Endothelial cell of umbilical vein (primary cell): ENCODE measurements around the gene HTRA3.

ENCODE experiments used
- EZH2 ChIP-seq: IDR thresholded peaks from 2 replicates; pipeline ENCODE4 v1.6.1; 2012; ENCODE audit warnings: borderline replicate concordance, low read depth, mild to moderate bottlenecking, moderate library complexity, low read length, inconsistent platforms; ENCODE audit not compliant: severe bottlenecking
- FOS ChIP-seq: IDR thresholded peaks from 2 replicates; pipeline ENCODE4 v1.6.1; 2011; ENCODE audit warnings: mild to moderate bottlenecking, low read length, moderate library complexity, borderline replicate concordance; ENCODE audit not compliant: insufficient read depth
- GATA2 ChIP-seq: IDR thresholded peaks from 2 replicates; pipeline ENCODE4 v1.7.0; 2011; ENCODE audit warnings: low read depth, mild to moderate bottlenecking, moderate library complexity, mixed read lengths, low read length; ENCODE audit not compliant: insufficient read length, insufficient read depth
- JUN ChIP-seq: IDR thresholded peaks from 2 replicates; pipeline ENCODE4 v1.6.1; 2011; ENCODE audit warnings: borderline replicate concordance, low read depth; ENCODE audit not compliant: insufficient read length, insufficient read depth
- POLR2A ChIP-seq: IDR thresholded peaks from 2 replicates; pipeline ENCODE4 v1.6.1; 2012; ENCODE audit warnings: low read depth, mild to moderate bottlenecking, control low read depth, low read length
- POLR2AphosphoS5 ChIP-seq: IDR thresholded peaks from 2 replicates; pipeline ENCODE4 v1.6.1; 2012; ENCODE audit warnings: low read depth, mild to moderate bottlenecking, control low read depth, low read length, moderate library complexity; ENCODE audit not compliant: insufficient read depth
- TF ChIP-seq, protein P1 (sequence below), 2 donors: IDR thresholded peaks; 1 replicate in 1 of 2; 2 replicates in 1 of 2; pipeline ENCODE4 v1.5.1; 2011; ENCODE audit warnings: low read length in 2 of 2, mild to moderate bottlenecking in 2 of 2, moderate library complexity in 2 of 2, control low read depth in 1 of 2, inconsistent platforms in 1 of 2, low read depth in 1 of 2; ENCODE audit not compliant: insufficient read depth in 1 of 2; ENCODE audit errors: extremely low read depth in 1 of 2
- TF ChIP-seq, protein P2 (sequence below): IDR thresholded peaks from 2 replicates; pipeline ENCODE4 v1.6.1; 2011; ENCODE audit not compliant: insufficient read depth, insufficient read length

DNA sequence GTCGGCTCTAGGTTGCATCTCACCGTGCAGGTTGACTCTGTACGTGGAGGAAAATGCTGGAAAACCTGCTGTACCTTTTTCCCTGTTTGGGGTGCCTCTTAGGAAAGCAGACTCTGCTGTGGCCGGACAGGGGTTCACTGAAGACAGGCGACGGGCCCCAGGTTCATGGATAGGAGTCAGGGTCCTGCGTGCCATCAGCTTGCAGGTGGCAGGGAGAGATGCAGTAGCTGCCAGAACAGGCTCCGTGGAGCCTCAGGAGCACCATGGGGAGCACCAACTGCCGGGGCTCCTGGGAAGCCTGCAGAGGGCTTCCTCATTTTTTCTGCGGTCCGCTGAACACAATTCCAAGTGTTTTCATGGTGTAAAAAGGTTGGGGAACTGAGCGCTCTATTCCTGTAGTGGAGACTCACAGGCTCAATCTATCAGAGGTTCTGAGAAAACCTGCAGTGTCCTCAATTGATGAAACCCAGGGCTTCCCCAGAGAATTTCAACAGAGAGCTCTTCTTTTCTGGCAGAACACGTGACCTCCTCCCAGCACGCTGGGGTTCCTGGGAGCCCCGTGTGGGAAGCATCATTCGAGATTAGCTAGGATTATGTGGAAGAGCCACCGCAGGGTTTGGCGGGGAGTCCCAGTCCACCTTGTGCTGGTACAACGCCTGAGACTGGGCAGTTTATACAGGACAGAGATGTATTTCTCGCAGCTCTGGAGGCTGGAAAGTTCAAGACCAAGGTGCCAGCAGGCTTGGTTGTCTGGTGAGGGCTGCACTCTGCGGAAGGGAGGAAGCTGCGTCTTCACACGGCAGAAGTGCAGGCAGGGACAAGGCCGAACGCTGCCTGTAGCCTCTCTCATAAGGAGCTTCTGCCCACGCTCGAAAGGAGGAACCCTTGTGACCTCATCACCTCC lies 1.6 kb downstream of the HTRA3 start:
- TF ChIP-seq JUN (no peak), FOS (no peak), POLR2A (no peak), POLR2AphosphoS5 (no peak), EZH2 (no peak), GATA2 (no peak)
- TF ChIP-seq, protein P1, sequence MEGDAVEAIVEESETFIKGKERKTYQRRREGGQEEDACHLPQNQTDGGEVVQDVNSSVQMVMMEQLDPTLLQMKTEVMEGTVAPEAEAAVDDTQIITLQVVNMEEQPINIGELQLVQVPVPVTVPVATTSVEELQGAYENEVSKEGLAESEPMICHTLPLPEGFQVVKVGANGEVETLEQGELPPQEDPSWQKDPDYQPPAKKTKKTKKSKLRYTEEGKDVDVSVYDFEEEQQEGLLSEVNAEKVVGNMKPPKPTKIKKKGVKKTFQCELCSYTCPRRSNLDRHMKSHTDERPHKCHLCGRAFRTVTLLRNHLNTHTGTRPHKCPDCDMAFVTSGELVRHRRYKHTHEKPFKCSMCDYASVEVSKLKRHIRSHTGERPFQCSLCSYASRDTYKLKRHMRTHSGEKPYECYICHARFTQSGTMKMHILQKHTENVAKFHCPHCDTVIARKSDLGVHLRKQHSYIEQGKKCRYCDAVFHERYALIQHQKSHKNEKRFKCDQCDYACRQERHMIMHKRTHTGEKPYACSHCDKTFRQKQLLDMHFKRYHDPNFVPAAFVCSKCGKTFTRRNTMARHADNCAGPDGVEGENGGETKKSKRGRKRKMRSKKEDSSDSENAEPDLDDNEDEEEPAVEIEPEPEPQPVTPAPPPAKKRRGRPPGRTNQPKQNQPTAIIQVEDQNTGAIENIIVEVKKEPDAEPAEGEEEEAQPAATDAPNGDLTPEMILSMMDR (IDR thresholded peaks at IDR 0.05; ENCODE audit: extremely low read depth in 1 of 2, insufficient read depth in 1 of 2, low read depth in 1 of 2, low read length in 2 of 2) = no peak
- TF ChIP-seq, protein P2, sequence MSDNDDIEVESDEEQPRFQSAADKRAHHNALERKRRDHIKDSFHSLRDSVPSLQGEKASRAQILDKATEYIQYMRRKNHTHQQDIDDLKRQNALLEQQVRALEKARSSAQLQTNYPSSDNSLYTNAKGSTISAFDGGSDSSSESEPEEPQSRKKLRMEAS = no peak
